Measurements from ENCODE around the gene DUSP5.
A peak's percentile ranks its signal among the peaks of the same experiment; 100 is the strongest.
"Not testable (repeated sequence)": the region's sequence is repeated elsewhere in the genome, so short reads cannot be mapped to it uniquely, and the experiment has no call there.

The DUSP5 gene, protein sequence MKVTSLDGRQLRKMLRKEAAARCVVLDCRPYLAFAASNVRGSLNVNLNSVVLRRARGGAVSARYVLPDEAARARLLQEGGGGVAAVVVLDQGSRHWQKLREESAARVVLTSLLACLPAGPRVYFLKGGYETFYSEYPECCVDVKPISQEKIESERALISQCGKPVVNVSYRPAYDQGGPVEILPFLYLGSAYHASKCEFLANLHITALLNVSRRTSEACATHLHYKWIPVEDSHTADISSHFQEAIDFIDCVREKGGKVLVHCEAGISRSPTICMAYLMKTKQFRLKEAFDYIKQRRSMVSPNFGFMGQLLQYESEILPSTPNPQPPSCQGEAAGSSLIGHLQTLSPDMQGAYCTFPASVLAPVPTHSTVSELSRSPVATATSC

DNA sequence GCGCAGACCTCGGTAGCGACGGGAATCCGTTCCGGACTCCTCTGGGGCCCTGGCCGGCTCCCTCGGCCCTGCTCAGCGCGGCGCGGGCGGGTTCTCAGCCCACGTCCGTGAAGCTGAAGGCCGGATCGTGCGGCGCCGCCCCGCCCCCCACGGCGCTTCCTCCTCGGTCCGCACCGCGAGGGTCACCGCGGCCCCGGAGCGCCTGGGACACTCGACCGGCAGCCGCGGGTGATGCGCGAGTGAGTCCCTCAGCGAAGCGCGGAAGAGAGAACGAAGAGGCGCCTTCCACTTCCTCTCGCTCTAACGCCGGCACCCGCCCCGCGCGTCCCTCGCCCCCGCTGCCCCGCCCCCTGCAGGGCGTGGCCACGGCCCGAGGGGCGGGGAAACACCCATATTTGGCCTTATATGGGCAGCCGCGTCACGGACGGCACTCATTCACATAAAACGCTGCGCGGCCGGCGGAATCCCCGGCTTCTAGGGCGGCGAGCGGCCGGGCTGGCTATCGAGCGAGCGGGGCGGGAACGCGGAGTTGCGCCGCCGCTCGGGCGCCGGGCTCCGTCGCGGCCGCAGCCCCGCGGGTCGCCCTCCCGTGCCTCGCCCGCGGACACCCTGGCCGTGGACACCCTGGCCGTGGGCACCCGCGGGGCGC lies at the start of gene DUSP5:
DUSP5 (plus strand) TSS at position 470 of the 649 bp plus-strand sequence. CDS start 215 bp downstream, outside the sequence.
- peak; percentile 92 for DNase-seq (ENCODE audit: low read depth)

DNA sequence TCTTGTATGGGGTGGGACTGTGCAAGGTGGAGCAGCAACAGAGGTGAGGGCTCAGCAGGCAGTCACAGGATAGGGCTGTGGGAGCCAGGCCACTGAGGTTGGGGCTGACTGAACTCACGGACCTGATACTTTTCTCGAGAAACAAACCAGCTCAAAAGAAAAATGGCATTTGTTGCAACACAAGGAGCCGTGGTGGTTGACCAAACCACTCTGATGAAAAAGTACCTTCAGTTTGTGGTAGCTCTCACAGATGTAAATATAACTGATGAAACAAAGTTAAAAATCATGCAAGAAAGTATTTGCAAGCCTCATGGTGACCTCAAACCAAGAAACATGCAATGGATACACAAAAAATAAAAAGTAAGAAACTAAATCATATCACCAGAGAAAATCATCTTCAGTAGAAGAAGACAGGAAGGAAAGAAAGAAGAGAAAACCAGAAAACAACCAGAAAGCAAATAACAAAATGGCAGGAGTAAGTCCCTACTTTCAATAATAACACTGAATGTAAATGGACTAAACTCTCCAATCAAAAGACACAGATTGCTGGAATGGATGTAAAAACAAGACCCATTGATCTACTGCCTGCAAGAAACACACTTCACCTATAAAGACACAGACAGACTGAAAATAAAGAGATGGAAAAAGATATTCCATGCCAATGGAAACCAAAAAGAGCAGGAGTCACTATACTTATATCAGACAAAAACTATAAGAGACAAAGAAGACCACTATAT lies 48.9 kb upstream of the DUSP5 start:
- DNase-seq (ENCODE audit: low read depth): no peak

DNA sequence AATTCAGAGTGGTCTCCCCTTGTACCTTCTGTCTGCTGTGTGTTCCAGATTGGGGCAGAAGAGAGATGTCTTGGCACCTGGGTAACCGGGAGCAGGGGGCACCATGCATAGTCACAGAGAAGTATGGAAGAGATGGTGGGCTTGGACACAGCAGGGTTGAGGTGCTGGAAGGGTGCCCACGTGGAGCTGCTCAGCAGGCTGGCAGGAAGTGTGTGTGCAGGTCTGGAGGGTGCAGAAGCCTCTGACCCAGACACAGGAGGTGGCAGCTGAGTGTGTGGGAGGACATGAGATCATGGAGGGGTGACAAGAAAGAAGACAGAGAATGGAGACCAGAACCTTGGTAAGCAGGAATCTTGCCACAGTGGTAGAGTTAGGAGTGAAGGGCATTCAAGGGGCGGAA lies 42.3 kb upstream of the DUSP5 start:
- DNase-seq (ENCODE audit: low read depth): peak; percentile 17

DNA sequence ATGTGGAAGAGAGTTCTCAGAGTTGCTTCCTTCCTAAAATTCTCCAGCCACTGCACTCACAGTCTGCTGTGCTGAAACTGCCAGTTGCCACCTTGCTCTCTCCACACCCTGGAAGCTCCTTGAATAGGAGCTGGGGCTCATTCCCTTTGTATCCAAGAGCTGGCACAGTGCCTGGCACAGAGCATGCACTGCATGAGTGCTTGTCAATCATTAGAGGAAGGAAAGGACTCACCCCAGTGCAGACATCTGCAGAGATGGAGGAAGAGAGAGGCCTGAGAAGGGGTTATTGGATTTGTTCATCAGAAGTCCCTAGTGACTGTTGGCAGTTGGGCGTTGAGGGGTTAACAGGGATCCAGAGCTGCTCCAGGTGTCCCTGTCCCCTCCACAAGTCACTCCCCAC lies 41.7 kb upstream of the DUSP5 start:
- no peak for DNase-seq (ENCODE audit: low read depth)

DNA sequence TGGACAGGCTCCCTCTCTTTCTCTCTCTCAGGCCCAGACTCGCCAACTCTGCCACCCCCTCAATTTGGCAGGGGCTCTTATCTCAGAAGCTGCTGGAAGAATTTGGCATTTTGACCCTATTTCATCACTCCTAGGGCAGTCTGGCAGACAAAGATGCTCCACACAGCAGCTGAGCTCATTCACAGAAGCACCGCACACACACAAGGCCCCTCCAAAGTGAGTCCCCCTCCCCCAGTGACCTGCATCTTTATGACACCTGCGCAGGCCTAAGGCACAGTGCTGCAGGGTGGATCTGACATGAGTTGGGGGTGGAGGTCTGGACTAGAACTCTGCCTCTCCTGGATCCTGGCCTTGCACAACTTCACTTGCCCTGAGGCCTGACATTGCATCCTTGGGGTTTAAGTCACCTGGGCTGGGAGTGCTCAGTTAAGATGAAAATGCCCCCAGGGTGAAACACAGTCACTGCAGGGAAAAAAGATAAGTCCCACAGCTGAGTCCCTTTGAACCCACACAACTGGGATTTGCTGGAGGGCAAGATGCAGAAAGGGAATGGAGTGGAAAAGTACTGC lies 41.1 kb upstream of the DUSP5 start:
- DNase-seq (ENCODE audit: low read depth): no peak

DNA sequence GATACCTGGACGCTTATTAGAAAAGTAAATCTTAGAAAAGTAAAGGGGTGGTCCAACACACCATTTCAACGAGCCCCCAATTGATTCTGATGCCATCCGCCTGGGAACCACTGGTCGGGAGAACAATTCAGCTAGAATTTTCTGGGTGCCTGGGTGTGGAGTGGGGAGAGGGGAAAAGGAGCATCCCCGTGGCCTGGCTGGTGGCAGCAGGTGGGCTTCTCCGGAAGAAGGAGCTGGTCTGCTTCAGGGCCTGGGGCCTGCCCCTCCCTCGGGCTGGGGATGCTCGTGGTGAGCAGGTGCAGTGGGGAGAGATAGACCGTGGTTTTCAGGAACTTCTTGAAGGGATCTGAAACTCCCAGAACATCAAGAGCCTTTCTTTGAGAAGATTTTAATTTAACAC lies 39.9 kb upstream of the DUSP5 start:
- DNase-seq (ENCODE audit: low read depth): no peak

DNA sequence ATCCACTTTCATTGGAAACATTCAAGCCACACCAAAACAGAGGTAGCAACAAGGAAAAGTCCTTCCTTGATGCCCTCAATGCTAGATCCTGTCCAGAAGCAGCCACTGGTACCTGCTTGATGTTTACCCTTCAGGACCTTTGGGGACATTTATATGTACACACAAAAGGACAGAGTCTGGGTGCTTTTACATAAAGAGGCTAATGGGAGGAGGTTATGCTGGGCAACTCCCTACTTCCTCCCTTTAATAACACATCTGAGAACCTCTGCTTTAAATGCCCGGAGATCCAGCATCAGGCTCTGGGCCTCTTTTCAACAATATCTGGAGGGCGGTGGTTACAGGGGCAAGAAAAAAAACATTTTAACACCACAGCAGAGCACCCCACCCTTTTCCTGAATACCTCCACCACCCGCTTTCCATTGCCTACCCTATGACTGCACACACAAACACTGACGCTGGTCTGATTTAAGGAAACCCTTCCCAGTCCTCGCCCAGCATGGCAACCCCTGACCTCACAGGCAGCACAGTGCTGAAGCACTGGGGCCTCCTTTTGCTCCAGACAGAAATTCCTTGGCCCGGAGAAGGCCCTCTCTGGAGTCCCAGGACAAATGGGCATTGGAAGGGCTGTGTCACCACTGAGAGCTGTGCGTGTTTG lies 39.3 kb upstream of the DUSP5 start:
- no peak for DNase-seq (ENCODE audit: low read depth)

DNA sequence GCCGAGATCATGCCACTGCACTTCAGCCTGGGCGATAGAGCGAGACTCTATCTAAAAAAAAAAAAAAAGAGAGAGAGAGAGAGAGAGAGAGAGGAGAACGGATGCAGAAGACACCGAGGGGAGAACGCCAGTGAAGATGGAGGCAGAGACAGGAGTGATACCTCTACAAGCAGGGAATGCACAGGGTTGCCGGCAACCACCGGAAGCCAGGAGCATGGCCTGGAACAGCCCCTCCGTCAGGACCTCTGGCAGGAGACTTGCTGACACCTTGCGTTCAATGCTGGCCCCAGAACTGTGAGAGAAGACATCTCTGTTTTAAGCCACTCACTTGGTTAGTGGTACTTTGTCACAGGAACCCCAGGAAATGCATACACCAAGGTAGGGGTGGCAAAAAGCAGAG lies 38.1 kb upstream of the DUSP5 start:
- DNase-seq (ENCODE audit: low read depth): no peak

DNA sequence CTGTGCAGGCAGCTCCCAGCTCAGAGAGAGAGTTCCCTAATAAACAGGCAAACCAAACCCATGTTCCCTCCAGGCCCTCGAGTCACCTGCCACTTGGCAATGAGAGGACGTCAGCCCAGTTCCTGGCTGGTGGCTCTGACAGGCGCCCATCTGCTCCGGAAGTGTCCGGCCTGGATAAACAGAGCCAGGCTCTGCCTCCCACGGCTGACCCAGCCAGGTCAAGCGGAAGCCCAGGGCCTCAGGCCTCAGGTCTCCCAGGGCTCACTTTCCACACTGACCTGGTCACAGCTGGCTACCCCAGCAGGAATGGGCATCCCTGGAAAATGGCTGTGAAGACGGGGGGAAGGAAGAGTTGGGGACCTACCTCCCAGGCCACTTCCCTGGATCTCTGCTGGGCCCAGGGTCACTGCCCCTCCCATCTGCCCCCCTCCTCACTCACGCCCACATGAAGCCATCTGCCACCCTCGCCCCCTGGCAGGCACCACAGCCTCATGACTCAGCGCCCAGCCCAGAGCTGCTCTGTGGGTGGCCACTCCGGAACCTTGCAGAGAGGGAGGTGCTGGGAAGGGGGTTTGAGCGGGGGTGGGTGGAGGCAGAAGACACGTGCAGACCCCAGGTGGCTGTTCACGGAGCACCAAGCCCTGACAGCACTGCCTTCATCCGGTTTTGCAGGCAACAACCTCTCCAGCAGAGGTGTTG lies 37.4 kb upstream of the DUSP5 start:
- DNase-seq (ENCODE audit: low read depth): peak; percentile 42

DNA sequence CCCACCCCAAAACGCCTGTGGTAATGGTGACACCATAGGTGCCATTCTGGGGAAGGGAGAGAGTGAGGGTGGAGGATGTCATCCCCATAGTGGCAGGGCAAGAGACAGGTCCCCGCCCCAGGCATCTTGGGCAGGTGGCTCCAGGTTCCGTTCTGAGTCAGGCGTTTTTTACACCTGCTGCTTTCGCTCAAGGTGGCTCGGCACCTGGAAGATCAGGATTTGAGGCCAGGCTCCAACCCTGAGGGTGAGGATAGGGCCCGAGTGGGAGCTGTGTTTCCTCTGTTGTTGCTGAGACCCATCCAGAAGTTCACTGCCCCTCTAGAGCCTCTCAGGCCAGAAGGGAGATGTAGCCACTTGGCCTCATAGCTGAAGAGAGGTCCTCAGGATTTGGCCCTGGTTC lies 36.6 kb upstream of the DUSP5 start:
- no peak for DNase-seq (ENCODE audit: low read depth)

DNA sequence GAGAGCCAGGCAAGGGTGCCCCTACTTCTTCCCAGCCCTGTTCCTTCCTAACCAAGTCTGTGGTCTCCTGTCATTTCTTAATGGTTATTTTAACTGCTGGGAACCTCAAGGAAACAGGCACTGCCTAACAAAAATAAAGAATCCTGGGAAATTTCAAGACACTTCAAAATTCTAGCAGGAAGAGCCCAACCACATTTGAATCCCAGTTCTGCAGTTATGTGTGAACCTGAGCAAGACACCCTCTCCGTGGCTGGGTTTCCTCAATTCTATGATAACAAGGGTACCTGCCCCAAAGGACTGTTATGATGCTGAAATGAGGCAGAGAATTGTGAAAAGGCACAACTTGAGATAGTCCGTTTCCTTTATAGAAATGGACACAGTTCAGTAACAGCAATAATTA lies 36.2 kb upstream of the DUSP5 start:
- DNase-seq (ENCODE audit: low read depth): no peak

DNA sequence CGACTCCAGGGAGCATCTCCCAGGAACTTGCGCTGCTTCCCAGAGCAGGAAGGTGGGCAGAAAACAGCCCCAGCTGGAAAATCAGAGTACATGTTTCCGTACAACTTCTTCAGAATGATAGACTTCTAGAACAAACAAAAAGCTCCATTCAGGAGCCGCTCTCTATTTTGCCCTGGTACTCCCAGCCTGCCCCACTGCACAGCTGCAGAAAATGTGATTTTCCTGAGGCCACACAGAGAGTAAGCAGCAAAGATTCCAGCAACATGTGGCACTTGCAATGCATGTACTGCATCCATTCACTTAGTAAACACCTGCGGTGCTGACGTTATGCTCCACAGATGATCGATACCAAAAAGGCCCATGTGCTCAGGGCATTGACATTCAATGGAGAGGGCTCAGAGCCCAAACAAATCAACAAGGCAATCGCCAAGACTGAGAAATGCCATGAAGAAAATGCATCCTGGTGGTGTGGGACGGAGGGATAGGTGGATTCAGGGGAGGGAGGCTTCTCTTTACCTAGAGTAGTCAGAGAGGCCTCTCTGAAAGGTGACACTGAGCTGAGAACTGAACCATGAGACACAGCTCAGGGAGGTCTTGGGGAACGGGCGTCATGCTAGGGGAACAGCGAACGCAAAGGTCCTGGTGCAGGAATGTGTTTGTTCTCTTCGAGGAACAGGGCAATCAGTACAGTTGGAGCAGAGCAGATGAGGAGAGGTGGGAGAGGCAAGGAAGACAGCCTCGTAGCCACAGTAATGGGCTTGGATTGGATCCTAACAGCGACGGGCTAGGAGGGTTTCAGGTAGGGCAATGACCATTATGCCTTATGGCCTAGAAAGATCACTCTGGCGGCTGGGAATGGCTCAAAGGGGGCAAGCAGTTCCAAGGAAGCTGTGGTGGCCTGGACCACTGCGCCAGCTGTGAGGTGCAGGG lies 35.3 kb upstream of the DUSP5 start:
- DNase-seq (ENCODE audit: low read depth): no peak

DNA sequence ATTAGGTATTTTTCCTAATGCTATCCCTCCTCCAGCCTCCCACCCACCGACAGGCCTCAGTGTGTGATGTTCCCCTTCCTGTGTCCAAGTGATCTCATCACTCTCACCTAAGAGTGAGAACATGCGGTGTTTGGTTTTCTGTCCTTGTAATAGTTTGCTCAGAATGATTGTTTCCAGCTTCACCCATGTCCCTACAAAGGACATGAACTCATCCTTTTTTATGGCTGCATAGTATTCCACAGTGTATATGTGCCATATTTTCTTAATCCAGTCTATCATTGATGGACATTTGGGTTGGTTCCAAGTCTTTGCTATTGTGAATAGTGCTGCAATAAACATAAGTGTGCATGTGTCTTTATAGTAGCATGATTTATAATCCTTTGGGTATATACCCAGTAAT lies 29.4 kb upstream of the DUSP5 start:
- not testable (repeated sequence) for DNase-seq (ENCODE audit: low read depth)

DNA sequence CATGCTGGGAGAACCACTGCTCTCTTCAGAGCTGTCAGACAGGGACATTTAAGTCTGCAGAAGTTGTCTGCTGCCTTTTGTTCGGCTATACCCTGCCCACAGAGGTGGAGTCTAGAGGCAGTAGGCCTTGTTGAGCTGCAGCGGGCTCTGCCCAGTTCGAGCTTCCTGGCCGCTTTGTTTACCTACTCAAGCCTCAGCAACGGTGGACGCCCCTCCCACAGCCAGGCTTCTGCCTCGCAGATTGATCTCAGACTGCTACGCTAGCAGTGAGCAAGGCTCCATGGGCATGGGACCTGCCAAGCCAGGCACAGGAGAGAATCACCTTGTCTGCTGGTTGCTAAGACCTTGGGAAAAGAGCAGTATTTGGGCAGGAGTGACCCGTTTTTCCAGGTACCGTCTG lies 27.2 kb upstream of the DUSP5 start:
- DNase-seq (ENCODE audit: low read depth): not testable (repeated sequence)

DNA sequence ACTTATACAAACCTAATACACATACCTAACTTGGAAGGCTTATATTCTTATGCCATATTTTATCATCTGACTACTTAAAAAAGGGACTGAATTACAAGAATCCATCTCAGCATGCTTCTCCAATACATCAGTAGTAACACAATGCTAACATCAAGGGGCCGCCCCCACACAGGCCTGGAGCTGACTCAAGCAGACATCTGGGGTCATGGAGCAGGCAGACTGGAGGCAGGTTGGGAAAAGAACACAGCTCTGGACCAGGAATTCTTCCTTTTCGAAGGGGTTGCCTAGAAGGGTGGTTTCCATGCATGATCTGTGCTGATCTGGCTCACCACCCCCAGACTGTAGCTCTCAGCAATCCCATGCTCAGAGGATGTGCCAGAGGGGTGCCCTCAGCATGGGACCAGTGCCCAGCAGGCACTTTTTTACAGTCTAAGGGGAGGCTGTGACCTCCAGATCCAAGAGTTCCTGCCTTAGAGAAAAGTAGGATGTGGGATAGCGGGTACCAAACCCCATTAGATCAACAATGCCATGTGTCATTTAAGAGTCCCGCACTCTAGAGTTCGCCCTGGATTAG lies 26.1 kb upstream of the DUSP5 start:
- DNase-seq (ENCODE audit: low read depth): no peak

DNA sequence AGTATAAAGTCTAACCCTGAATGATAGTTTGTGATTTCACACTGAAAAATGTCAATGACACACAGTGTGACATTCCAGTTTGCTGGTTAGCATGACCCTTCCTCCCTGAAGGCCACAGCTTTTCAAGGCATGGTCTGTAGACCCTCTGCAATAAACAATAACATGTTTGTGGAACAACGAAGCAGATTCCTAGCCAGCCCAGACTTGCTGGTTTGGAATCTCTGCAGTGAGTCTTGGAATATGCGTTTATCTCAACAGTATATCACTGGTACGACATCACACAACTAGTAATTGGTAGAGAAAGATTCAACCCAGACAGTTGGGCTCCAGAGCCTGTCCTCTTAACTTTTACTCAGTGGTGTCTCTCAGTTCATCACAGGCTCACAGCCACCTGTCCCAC lies 23.7 kb upstream of the DUSP5 start:
- no peak for DNase-seq (ENCODE audit: low read depth)

DNA sequence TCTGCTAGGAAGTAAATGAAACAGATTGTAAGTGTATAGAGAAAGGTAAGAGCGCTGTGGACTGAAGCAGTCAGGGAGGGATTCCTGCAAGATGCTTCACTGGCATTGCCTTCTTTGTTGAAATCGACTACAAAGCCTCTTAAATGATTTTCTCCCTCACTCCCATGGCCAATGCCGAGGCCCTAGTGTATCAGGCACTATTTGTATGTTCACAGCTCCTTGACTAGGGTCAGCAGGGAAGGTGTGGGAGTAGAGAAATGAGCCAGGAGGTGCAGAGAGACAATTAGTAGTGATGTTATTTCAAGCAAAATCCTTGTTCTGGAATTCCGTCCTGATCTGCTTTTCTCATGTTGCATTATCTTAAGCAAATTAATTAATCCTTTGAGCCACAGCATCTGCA lies 22.9 kb upstream of the DUSP5 start:
- no peak for DNase-seq (ENCODE audit: low read depth)

DNA sequence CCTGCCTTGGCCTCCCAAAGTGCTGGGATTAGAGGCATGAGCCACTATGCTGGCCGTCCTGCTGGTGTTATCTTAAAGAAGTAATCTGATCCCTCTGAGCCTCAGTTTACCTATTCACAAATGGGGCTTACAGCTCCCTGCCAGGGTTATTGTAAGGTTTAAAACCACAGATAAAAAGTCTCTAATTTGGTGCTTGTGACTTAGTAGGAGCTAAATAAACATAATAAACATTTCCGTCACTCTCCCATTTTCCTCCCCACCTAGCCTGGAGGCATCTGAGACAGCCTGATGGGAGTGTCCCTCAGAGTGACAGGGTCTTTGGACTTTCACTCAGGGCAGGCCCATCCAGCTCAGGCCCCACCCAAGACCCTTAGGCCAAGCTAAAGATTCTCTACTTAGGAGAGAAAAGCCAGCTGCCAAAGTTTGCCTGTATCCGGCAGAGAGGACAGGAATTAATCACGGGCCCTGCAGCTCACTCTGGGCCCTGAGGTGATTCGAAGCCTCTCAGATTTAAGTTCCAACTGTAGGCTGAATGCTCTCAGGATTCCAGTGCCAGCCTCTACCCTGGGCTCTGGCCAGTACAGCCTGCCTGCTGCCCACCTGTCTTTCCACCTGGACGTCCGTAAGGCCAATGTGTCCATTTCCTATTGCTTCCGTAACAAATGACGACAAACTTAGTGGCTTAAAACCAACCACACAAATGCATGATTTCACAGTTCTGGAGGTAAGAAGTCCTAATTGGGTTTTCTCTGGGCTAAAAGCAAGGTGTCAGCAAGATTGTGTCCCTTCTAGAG lies 21.8 kb upstream of the DUSP5 start:
- DNase-seq (ENCODE audit: low read depth): no peak

DNA sequence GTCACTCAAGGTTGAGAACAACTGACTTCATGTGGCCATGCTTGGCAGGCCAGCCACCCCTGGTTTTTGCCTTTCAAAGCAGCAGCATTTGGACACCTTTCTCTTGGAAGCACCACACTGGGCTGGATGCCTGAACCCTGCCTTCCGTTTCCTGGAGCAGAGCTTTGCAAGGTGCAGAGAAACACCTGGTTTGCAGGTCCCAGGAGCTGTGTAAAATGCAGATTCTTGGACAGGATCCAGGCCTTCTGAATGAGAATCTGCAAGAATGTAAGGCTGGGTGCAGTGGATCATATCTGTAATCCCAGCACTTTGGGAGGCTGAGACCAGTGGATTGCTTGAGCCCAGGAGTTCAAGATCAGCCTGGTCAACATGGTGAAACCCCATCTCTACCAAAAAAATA lies 18.0 kb upstream of the DUSP5 start:
- DNase-seq (ENCODE audit: low read depth): no peak

All from activated gamma-delta T cell treated with anti-CD3 and anti-CD28 coated beads, Interleukin-2, amount 50 U/mL, for 16 hours (primary cell).